Liver (tissue), 9 donors: Measurements from ENCODE around the gene BTBD9. TPM values are rescaled to one million over a fixed set of nuclear protein-coding genes. Genes with fewer than 3 reads are reported as not detected.

Experiments used
- DNase-seq: peaks from one replicate; pipeline ENCODE4 v3.0.0-alpha.2; 2017; ENCODE audit warnings: low spot score
- H3K27ac ChIP-seq, 2 donors: one replicate each; pipeline ENCODE4 v1.7.0; 2013; ENCODE audit warnings: inconsistent platforms in 2 of 2, low read length in 2 of 2, control low read depth in 1 of 2, low read depth in 1 of 2, mild to moderate bottlenecking in 1 of 2
- H3K27me3 ChIP-seq, 4 donors: one replicate each; pipeline versions ENCODE4 v1.6.1 to v1.7.0; 2013; ENCODE audit warnings: low read length in 3 of 4, inconsistent platforms in 1 of 4, mild to moderate bottlenecking in 1 of 4, moderate library complexity in 1 of 4; ENCODE audit not compliant: control insufficient read depth in 4 of 4, insufficient read depth in 4 of 4
- H3K36me3 ChIP-seq, 4 donors: one replicate each; pipeline versions ENCODE4 v1.6.1 to v1.7.0; 2013; ENCODE audit warnings: low read length in 3 of 4, mild to moderate bottlenecking in 3 of 4, low read depth in 1 of 4, moderate library complexity in 1 of 4; ENCODE audit not compliant: control insufficient read depth in 4 of 4, insufficient read depth in 3 of 4
- H3K4me1 ChIP-seq, 4 donors: one replicate each; pipeline versions ENCODE4 v1.6.1 to v1.7.0; 2013; ENCODE audit warnings: low read length in 3 of 4, mild to moderate bottlenecking in 3 of 4, moderate library complexity in 1 of 4; ENCODE audit not compliant: control insufficient read depth in 4 of 4, insufficient read depth in 4 of 4
- H3K4me3 ChIP-seq, 3 donors: one replicate each; pipeline versions ENCODE4 v1.6.1 to v1.7.0; 2013; ENCODE audit warnings: low read length in 3 of 3, control low read depth in 1 of 3, low read depth in 1 of 3, mild to moderate bottlenecking in 1 of 3
- H3K9ac ChIP-seq, 2 donors: one replicate each; pipeline ENCODE4 v1.7.0; 2013; ENCODE audit warnings: low read length in 2 of 2, mild to moderate bottlenecking in 2 of 2, moderate library complexity in 2 of 2, control low read depth in 1 of 2, low read depth in 1 of 2
- H3K9me3 ChIP-seq, 4 donors: one replicate each; pipeline versions ENCODE4 v1.6.1 to v1.7.0; 2013; ENCODE audit warnings: low read length in 3 of 4; ENCODE audit not compliant: control insufficient read depth in 4 of 4
- ATF3 ChIP-seq: IDR thresholded peaks from 2 replicates; pipeline ENCODE4 v1.6.1; 2016; ENCODE audit warnings: antibody characterized with exemption
- EGR1 ChIP-seq, 2 donors: IDR thresholded peaks; 2 replicates each; pipeline ENCODE4 v1.6.1; 2016 to 2018; ENCODE audit warnings: antibody characterized with exemption in 2 of 2, low read depth in 2 of 2
- FOXA1 ChIP-seq: IDR thresholded peaks from 2 replicates; pipeline ENCODE4 v1.6.1; 2016; ENCODE audit warnings: antibody characterized with exemption
- FOXA2 ChIP-seq: IDR thresholded peaks from 2 replicates; pipeline ENCODE4 v1.6.1; 2016; ENCODE audit warnings: antibody characterized with exemption
- GABPA ChIP-seq, 2 donors: IDR thresholded peaks in 1 of 2; conservative IDR thresholded peaks in 1 of 2; 2 replicates each; pipeline ENCODE4 v1.6.1; 2016; ENCODE audit warnings: antibody characterized with exemption in 2 of 2, mild to moderate bottlenecking in 1 of 2, moderate library complexity in 1 of 2
- HNF4G ChIP-seq: IDR thresholded peaks from 2 replicates; pipeline ENCODE4 v1.6.1; 2016; ENCODE audit warnings: antibody characterized with exemption
- JUND ChIP-seq, 2 donors: IDR thresholded peaks; 2 replicates each; pipeline ENCODE4 v1.6.1; 2016; ENCODE audit warnings: antibody characterized with exemption in 2 of 2
- MAX ChIP-seq: IDR thresholded peaks from 2 replicates; pipeline ENCODE4 v1.6.1; 2016; ENCODE audit warnings: antibody characterized with exemption
- NR2F2 ChIP-seq: IDR thresholded peaks from 2 replicates; pipeline ENCODE4 v1.6.1; 2016; ENCODE audit warnings: antibody characterized with exemption
- RAD21 ChIP-seq, 2 donors: IDR thresholded peaks; 2 replicates each; pipeline ENCODE4 v1.6.1; 2016; ENCODE audit warnings: antibody characterized with exemption in 2 of 2, mild to moderate bottlenecking in 2 of 2
- REST ChIP-seq: IDR thresholded peaks from 2 replicates; pipeline ENCODE4 v1.6.1; 2016; ENCODE audit warnings: antibody characterized with exemption, mild to moderate bottlenecking
- RXRA ChIP-seq, 2 donors: IDR thresholded peaks; 2 replicates each; pipeline ENCODE4 v1.6.1; 2017 to 2018; ENCODE audit warnings: antibody characterized with exemption in 2 of 2, mild to moderate bottlenecking in 1 of 2
- SP1 ChIP-seq: IDR thresholded peaks from 2 replicates; pipeline ENCODE4 v1.6.1; 2018; ENCODE audit warnings: antibody characterized with exemption, mild to moderate bottlenecking
- TAF1 ChIP-seq: conservative IDR thresholded peaks from 2 replicates; pipeline ENCODE4 v1.6.1; 2016; ENCODE audit warnings: antibody characterized with exemption, mild to moderate bottlenecking
- ZBTB33 ChIP-seq: IDR thresholded peaks from 2 replicates; pipeline ENCODE4 v1.6.1; 2016; ENCODE audit warnings: antibody characterized with exemption
- WGBS: extraction: QIAGEN DNeasy Blood & Tissue Kit; methylation state at CpG from one replicate; pipeline ENCODE4 v1.1.7; 2013; 5-methylcytosine and 5-hydroxymethylcytosine counted together
- polyA plus RNA-seq, 2 donors: library from polyadenylated mRNA; stranded (reverse) in 1 of 2; unstranded in 1 of 2; fragments of 200-250 nt in 1 of 2; fragments of >200 nt in 1 of 2; fragmentation: Nextera tagmentation in 1 of 2; extraction: Ambion mirVana in 1 of 2; gene quantifications; one replicate each; pipeline versions ENCODE4 v1.2.1 to v1.2.3, GENCODE V29; 2013 to 2015
- total RNA-seq, 2 donors: library from RNA; depleted of rRNA; stranded (reverse); fragments of >200 nt; gene quantifications; one replicate each; pipeline ENCODE4 v1.2.3, GENCODE V29; 2014
- donor health status: healthy.
- donor health status: healthy.
- donor health status: healthy.
- donor health status: healthy.
- donor health status: healthy.

BTBD9 gene
- total and polyA plus RNA-seq, 4 donors = 2.0 to 12.4 (median 5.7) TPM

GRCh38 chr6:38187811-38188590, 451.7 kb downstream of the BTBD9 start:
- no peaks in the 10 kb centered on the region for H3K9me3 ChIP-seq
- no peaks in the 10 kb centered on the region for H3K27me3 ChIP-seq
- no peaks in the 10 kb centered on the region for H3K36me3 ChIP-seq
- no peak overlapping the region for H3K27ac ChIP-seq
- TF ChIP-seq ATF3 = no peak
- no peak for TF ChIP-seq GABPA (IDR thresholded peaks at IDR 0.05 in 1 of 2, conservative IDR thresholded peaks at IDR 0.05 in 1 of 2)
- no peak for TF ChIP-seq MAX
- TF ChIP-seq FOXA2 = no peak
- TF ChIP-seq RAD21 (IDR thresholded peaks at IDR 0.05) = no peak
- no peak for TF ChIP-seq NR2F2
- TF ChIP-seq SP1 = no peak
- TF ChIP-seq RXRA (IDR thresholded peaks at IDR 0.05) = no peak
- no peak for TF ChIP-seq TAF1
- no peak for TF ChIP-seq ZBTB33
- TF ChIP-seq FOXA1 = no peak
- TF ChIP-seq REST = no peak
- no peak for TF ChIP-seq HNF4G
- no peak for TF ChIP-seq JUND (IDR thresholded peaks at IDR 0.05)
- 96% methylated on average over 20 of the region's 20 CpGs for WGBS
- no peaks in the 10 kb centered on the region for H3K4me1 ChIP-seq
- no peak overlapping the region for H3K9ac ChIP-seq
- no peak overlapping the region for H3K4me3 ChIP-seq
- DNase-seq = peak; percentile 29

GRCh38 chr6:38187325-38187724, 452.4 kb downstream of the BTBD9 start:
- Histone ChIP-seq H3K9me3 (no peaks in the 10 kb centered on the region), H3K4me3 (no peak overlapping the region), H3K27ac (no peak overlapping the region), H3K4me1 (no peaks in the 10 kb centered on the region), H3K9ac (no peak overlapping the region), H3K36me3 (no peaks in the 10 kb centered on the region), H3K27me3 (no peaks in the 10 kb centered on the region)
- TF ChIP-seq EGR1 (IDR thresholded peaks at IDR 0.05; ENCODE audit: low read depth in 2 of 2) = no peak
- no peak for TF ChIP-seq RXRA (IDR thresholded peaks at IDR 0.05)
- WGBS = 87% methylated on average over 8 of the region's 8 CpGs
- DNase-seq = peak; percentile 23
